ENCODE data around the gene R3HDM4. TPM values are rescaled to one million over a fixed set of nuclear protein-coding genes. Genes with fewer than 3 reads are reported as not detected.
"Not testable (repeated sequence)": the region's sequence is repeated elsewhere in the genome, so short reads cannot be mapped to it uniquely, and the experiment has no call there.

Gene R3HDM4
- total RNA-seq, 1 donor: 134 TPM

- Histone ChIP-seq H3K27me3 (ENCODE audit: insufficient read depth, low read length) (no peaks in the 10 kb centered on the region), H3K4me3 (ENCODE audit: low read length) (no peak overlapping the region), H3K9me3 (ENCODE audit: low read depth, low read length) (no peaks in the 10 kb centered on the region), H3K4me1 (ENCODE audit: insufficient read depth, low read length) (peaks cover 4% of the 10 kb centered on the region)
These were observed 13.5 kb downstream of the R3HDM4 start for GRCh38 chr19:899336-900042.

- Histone ChIP-seq H3K4me1 (ENCODE audit: insufficient read depth, low read length) (peaks cover 9% of the 10 kb centered on the region), H3K27me3 (ENCODE audit: insufficient read depth, low read length) (no peaks in the 10 kb centered on the region), H3K9me3 (ENCODE audit: low read depth, low read length) (no peaks in the 10 kb centered on the region), H3K4me3 (ENCODE audit: low read length) (no peak overlapping the region)
These were observed 14.4 kb downstream of the R3HDM4 start for GRCh38 chr19:898663-899062.

- no peaks in the 10 kb centered on the region for H3K27me3 ChIP-seq (ENCODE audit: insufficient read depth, low read length)
- no peaks in the 10 kb centered on the region for H3K9me3 ChIP-seq (ENCODE audit: low read depth, low read length)
- H3K4me1 ChIP-seq (ENCODE audit: insufficient read depth, low read length): peaks cover 12% of the 10 kb centered on the region
- no peak overlapping the region for H3K4me3 ChIP-seq (ENCODE audit: low read length)
These were observed 15.5 kb downstream of the R3HDM4 start for GRCh38 chr19:897442-898039.

- Histone ChIP-seq H3K4me1 (ENCODE audit: insufficient read depth, low read length) (peaks cover 15% of the 10 kb centered on the region), H3K27me3 (ENCODE audit: insufficient read depth, low read length) (no peaks in the 10 kb centered on the region), H3K4me3 (ENCODE audit: low read length) (no peak overlapping the region), H3K9me3 (ENCODE audit: low read depth, low read length) (no peaks in the 10 kb centered on the region)
These were observed 16.0 kb downstream of the R3HDM4 start for GRCh38 chr19:896999-897398.

- H3K27me3 ChIP-seq (ENCODE audit: insufficient read depth, low read length): no peaks in the 10 kb centered on the region
- no peaks in the 10 kb centered on the region for H3K9me3 ChIP-seq (ENCODE audit: low read depth, low read length)
- H3K4me3 ChIP-seq (ENCODE audit: low read length): no peak overlapping the region
- H3K4me1 ChIP-seq (ENCODE audit: insufficient read depth, low read length): peaks cover 18% of the 10 kb centered on the region
These were observed 16.6 kb downstream of the R3HDM4 start for GRCh38 chr19:896434-896833.

GRCh38 chr19:892894-893689 lies 19.9 kb downstream of the R3HDM4 start, which contains the start of the genes MED16 and RNU6-9:
Gene MED16 (minus strand): TSS chr19:893187. CDS start chr19:891131, 2,056 bp downstream.
Gene RNU6-9 (plus strand): TSS chr19:893484.
- H3K27me3 ChIP-seq (ENCODE audit: insufficient read depth, low read length): no peaks in the 10 kb centered on the region
- H3K4me1 ChIP-seq (ENCODE audit: insufficient read depth, low read length): peaks cover 18% of the 10 kb centered on the region
- H3K9me3 ChIP-seq (ENCODE audit: low read depth, low read length): no peaks in the 10 kb centered on the region
- peak within 1 kb of the TSS; percentile 63 for H3K4me3 ChIP-seq (ENCODE audit: low read length)

- no peaks in the 10 kb centered on the region for H3K9me3 ChIP-seq (ENCODE audit: low read depth, low read length)
- peak overlapping the region; percentile 63 for H3K4me3 ChIP-seq (ENCODE audit: low read length)
- peaks cover 18% of the 10 kb centered on the region for H3K4me1 ChIP-seq (ENCODE audit: insufficient read depth, low read length)
- no peaks in the 10 kb centered on the region for H3K27me3 ChIP-seq (ENCODE audit: insufficient read depth, low read length)
These were observed 20.7 kb downstream of the R3HDM4 start for GRCh38 chr19:892243-892893.

GRCh38 chr19:891421-892200 lies 21.4 kb downstream of the R3HDM4 start:
- Histone ChIP-seq H3K4me1 (ENCODE audit: insufficient read depth, low read length) (peaks cover 18% of the 10 kb centered on the region), H3K4me3 (ENCODE audit: low read length) (peak overlapping the region; percentile 63)
- not testable (repeated sequence) for H3K27me3 ChIP-seq (ENCODE audit: insufficient read depth, low read length); H3K9me3 ChIP-seq (ENCODE audit: low read depth, low read length)

GRCh38 chr19:890831-891230 lies 22.2 kb downstream of the R3HDM4 start:
- H3K27me3 ChIP-seq (ENCODE audit: insufficient read depth, low read length): no peaks in the 10 kb centered on the region
- no peak overlapping the region for H3K4me3 ChIP-seq (ENCODE audit: low read length)
- H3K9me3 ChIP-seq (ENCODE audit: low read depth, low read length): no peaks in the 10 kb centered on the region
- H3K4me1 ChIP-seq (ENCODE audit: insufficient read depth, low read length): peaks cover 18% of the 10 kb centered on the region

- Histone ChIP-seq H3K4me1 (ENCODE audit: insufficient read depth, low read length) (peaks cover 18% of the 10 kb centered on the region), H3K27me3 (ENCODE audit: insufficient read depth, low read length) (no peaks in the 10 kb centered on the region), H3K9me3 (ENCODE audit: low read depth, low read length) (no peaks in the 10 kb centered on the region), H3K4me3 (ENCODE audit: low read length) (no peak overlapping the region)
These were observed 23.2 kb downstream of the R3HDM4 start for GRCh38 chr19:889662-890295.

GRCh38 chr19:888581-889385 lies 24.2 kb downstream of the R3HDM4 start:
- no peaks in the 10 kb centered on the region for H3K27me3 ChIP-seq (ENCODE audit: insufficient read depth, low read length)
- H3K4me1 ChIP-seq (ENCODE audit: insufficient read depth, low read length): peaks cover 11% of the 10 kb centered on the region
- H3K4me3 ChIP-seq (ENCODE audit: low read length): no peak overlapping the region
- no peaks in the 10 kb centered on the region for H3K9me3 ChIP-seq (ENCODE audit: low read depth, low read length)

- H3K4me1 ChIP-seq (ENCODE audit: insufficient read depth, low read length): peaks cover 7% of the 10 kb centered on the region
- H3K9me3 ChIP-seq (ENCODE audit: low read depth, low read length): no peaks in the 10 kb centered on the region
- H3K27me3 ChIP-seq (ENCODE audit: insufficient read depth, low read length): no peaks in the 10 kb centered on the region
- no peak overlapping the region for H3K4me3 ChIP-seq (ENCODE audit: low read length)
These were observed 25.4 kb downstream of the R3HDM4 start for GRCh38 chr19:887599-887998.

GRCh38 chr19:887072-887471 lies 25.9 kb downstream of the R3HDM4 start:
- Histone ChIP-seq H3K4me1 (ENCODE audit: insufficient read depth, low read length) (peaks cover 3% of the 10 kb centered on the region), H3K4me3 (ENCODE audit: low read length) (no peak overlapping the region), H3K9me3 (ENCODE audit: low read depth, low read length) (no peaks in the 10 kb centered on the region), H3K27me3 (ENCODE audit: insufficient read depth, low read length) (no peaks in the 10 kb centered on the region)
